OCI-LY3 (cell line): ENCODE results near the gene NR5A2.

Experiments used
- H2AFZ ChIP-seq: fragments of 200-600, 300-600 bp; shearing (Covaris generic); 2 replicates; pipeline ENCODE4 v1.6.0; 2014; ENCODE audit warnings: antibody characterized with exemption, low read depth, low read length
- H3K27ac ChIP-seq: fragments of 200-600, 300-600 bp; sonication (generic); 2 replicates; pipeline ENCODE4 v1.5.1; 2014; ENCODE audit warnings: mild to moderate bottlenecking, low read length, moderate library complexity, mixed read lengths
- H3K27me3 ChIP-seq: fragments of 200-600, 300-600 bp; sonication (generic); 2 replicates; pipeline ENCODE4 v1.6.1; 2014; ENCODE audit warnings: low read depth, low read length, mixed read lengths
- H3K36me3 ChIP-seq: fragments of 200-600, 300-600 bp; sonication (generic); replicated peaks from 2 replicates; pipeline ENCODE3; 2014; ENCODE audit warnings: low read depth, low read length, mixed read lengths
- H3K4me1 ChIP-seq: fragments of 300-600, 200-600 bp; sonication (generic); 2 replicates; pipeline ENCODE4 v1.6.1; 2014; ENCODE audit warnings: low read length, mixed read lengths
- H3K4me2 ChIP-seq: fragments of 200-600, 300-600 bp; sonication (generic); 2 replicates; pipeline ENCODE4 v1.6.1; 2014; ENCODE audit warnings: low read length, mixed read lengths
- H3K4me3 ChIP-seq: fragments of 300-600, 200-600 bp; sonication (generic); 2 replicates; pipeline ENCODE4 v1.5.1; 2014; ENCODE audit warnings: antibody characterized with exemption, mild to moderate bottlenecking, low read length, moderate library complexity
- H3K79me2 ChIP-seq: fragments of 300-600, 200-600 bp; shearing (Covaris generic); 2 replicates; pipeline ENCODE4 v1.6.1; 2014; ENCODE audit warnings: mild to moderate bottlenecking, low read length, mixed read lengths
- H3K9ac ChIP-seq: fragments of 300-600, 200-600 bp; shearing (Covaris generic); 2 replicates; pipeline ENCODE4 v1.6.0; 2014; ENCODE audit warnings: mild to moderate bottlenecking, low read length, moderate library complexity
- H3K9me3 ChIP-seq: fragments of 200-600, 300-600 bp; shearing (Covaris generic); 2 replicates; pipeline ENCODE4 v1.6.1; 2014; ENCODE audit warnings: low read length, mixed read lengths; ENCODE audit not compliant: insufficient read depth
- H4K20me1 ChIP-seq: fragments of 200-600, 300-600 bp; sonication (generic); 2 replicates; pipeline ENCODE4 v1.6.1; 2016; ENCODE audit warnings: low read length, mixed read lengths; ENCODE audit not compliant: insufficient read depth
- CTCF ChIP-seq: fragments of 200-600, 300-600 bp; sonication (generic); IDR thresholded peaks from 2 replicates; pipeline ENCODE4 v1.5.1; 2014; ENCODE audit warnings: antibody characterized with exemption, low read length, low read depth
- EZH2phosphoT487 ChIP-seq: fragments of 200-600 bp; shearing (Covaris generic); IDR thresholded peaks from 2 replicates; pipeline ENCODE4 v1.6.1; 2018; ENCODE audit warnings: antibody characterized with exemption, mixed run types, low read depth

NR5A2 gene

GRCh38 chr1:200163911-200164310, 136.4 kb downstream of the NR5A2 start:
- Histone ChIP-seq H3K36me3 (no peaks in the 10 kb centered on the region), H3K27ac (no peak overlapping the region), H4K20me1 (no peaks in the 10 kb centered on the region), H3K4me1 (peaks cover 16% of the 10 kb centered on the region), H3K9ac (no peak overlapping the region), H3K79me2 (no peaks in the 10 kb centered on the region), H3K4me2 (no peak overlapping the region), H2AFZ (no peak overlapping the region), H3K4me3 (no peak overlapping the region), H3K27me3 (no peaks in the 10 kb centered on the region), H3K9me3 (no peaks in the 10 kb centered on the region)
- no peak for TF ChIP-seq EZH2phosphoT487
- TF ChIP-seq CTCF: no peak

- no peak overlapping the region for H3K9ac ChIP-seq
- H3K4me3 ChIP-seq: no peak overlapping the region
- H4K20me1 ChIP-seq: no peaks in the 10 kb centered on the region
- no peak overlapping the region for H2AFZ ChIP-seq
- H3K27me3 ChIP-seq: no peaks in the 10 kb centered on the region
- TF ChIP-seq EZH2phosphoT487 (no peak), CTCF (no peak)
- H3K4me2 ChIP-seq: peak overlapping the region; percentile 6
- H3K79me2 ChIP-seq: no peaks in the 10 kb centered on the region
- no peaks in the 10 kb centered on the region for H3K9me3 ChIP-seq
- H3K27ac ChIP-seq: no peak overlapping the region
- H3K36me3 ChIP-seq: no peaks in the 10 kb centered on the region
- H3K4me1 ChIP-seq: peaks cover 16% of the 10 kb centered on the region
Measured at GRCh38 chr1:200165493-200166220, 138.1 kb downstream of the NR5A2 start.

DNA sequence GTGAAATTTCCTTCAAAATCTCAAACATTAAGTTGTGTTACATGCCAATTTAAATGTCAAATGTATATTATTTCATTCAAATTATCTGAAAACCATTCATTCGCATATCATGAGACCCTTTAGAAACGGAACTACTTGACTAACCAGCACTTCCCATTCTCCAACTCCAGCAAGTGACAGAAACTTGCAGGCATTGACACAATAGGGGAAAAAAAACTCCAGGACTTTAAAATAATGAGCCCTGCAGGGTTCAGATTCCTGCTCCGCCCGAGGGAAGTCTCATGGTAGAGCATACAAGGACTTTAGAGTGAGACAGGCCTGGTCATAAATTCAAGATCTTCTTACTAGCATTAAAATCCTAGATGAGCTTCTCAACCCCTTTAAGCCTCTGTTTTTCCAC, 138.9 kb downstream of the NR5A2 start:
- Histone ChIP-seq H3K4me3 (no peak overlapping the region), H3K36me3 (no peaks in the 10 kb centered on the region), H3K4me2 (peak overlapping the region; percentile 6; the same call in 1 of the 2 replicates), H3K9me3 (no peaks in the 10 kb centered on the region), H2AFZ (no peak overlapping the region), H3K27ac (no peak overlapping the region), H4K20me1 (no peaks in the 10 kb centered on the region), H3K27me3 (no peaks in the 10 kb centered on the region), H3K79me2 (no peaks in the 10 kb centered on the region), H3K4me1 (peaks cover 16% of the 10 kb centered on the region), H3K9ac (no peak overlapping the region)
- TF ChIP-seq EZH2phosphoT487 (no peak), CTCF (no peak)

DNA sequence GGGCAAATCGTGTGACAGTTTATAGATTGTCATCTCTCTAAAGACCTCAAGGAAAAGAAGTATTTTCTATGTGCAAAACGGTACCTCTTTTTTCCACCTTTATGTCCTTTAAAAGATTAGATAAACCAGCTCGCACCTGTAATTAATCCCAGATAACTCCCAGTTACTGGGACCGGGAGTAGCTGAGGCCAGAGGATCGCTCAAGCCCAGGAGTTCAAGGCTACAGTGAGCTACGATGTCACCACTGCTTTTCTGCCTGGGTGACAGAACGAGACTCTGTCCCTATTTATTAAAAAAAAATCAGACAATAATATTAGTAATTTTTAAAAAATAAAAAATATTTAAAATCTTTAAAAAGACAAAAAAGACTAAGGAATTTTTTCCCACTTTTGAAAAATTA, 141.4 kb downstream of the NR5A2 start:
- H3K4me3 ChIP-seq: no peak overlapping the region
- H3K4me1 ChIP-seq: peaks cover 27% of the 10 kb centered on the region
- no peak overlapping the region for H3K9ac ChIP-seq
- H3K4me2 ChIP-seq: no peak overlapping the region
- no peaks in the 10 kb centered on the region for H3K9me3 ChIP-seq
- H4K20me1 ChIP-seq: no peaks in the 10 kb centered on the region
- no peak for TF ChIP-seq CTCF
- no peak for TF ChIP-seq EZH2phosphoT487
- no peak overlapping the region for H2AFZ ChIP-seq
- no peaks in the 10 kb centered on the region for H3K27me3 ChIP-seq
- no peak overlapping the region for H3K27ac ChIP-seq
- no peaks in the 10 kb centered on the region for H3K36me3 ChIP-seq
- no peaks in the 10 kb centered on the region for H3K79me2 ChIP-seq
